NCI-H1105 (cell line): ENCODE results near the gene BUB1.
"Not testable (repeated sequence)": the region's sequence is repeated elsewhere in the genome, so short reads cannot be mapped to it uniquely, and the experiment has no call there.

Experiments used
- DNase-seq: peaks from one replicate; lab custom pipeline; 2025; lab: John Stamatoyannopoulos, UW

BUB1 gene

GRCh38 chr2:110655701-110656100 lies 22.2 kb downstream of the BUB1 start:
- DNase-seq = no peak

- no peak for DNase-seq
Measured at GRCh38 chr2:110653861-110654260, 24.0 kb downstream of the BUB1 start.

- DNase-seq = no peak
Measured at GRCh38 chr2:110650346-110650745, 27.5 kb downstream of the BUB1 start.

DNA sequence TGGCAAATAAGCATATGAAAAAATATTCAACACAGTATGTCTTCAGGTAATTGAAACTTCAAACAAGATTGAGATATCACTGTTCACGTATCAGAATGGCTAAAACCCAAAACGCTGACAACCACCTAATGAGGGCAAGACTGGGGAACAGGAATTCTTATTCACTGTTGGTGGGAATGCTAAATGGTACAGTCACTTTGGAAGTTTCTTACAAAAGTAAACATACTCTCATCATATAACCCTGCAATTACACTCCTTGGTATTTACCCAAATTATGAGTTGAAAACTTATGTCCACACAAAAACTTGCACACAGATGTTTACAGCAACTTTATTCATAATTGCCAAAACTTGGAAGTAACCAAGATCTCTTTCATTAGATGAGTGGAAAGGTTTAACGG lies 30.1 kb downstream of the BUB1 start:
- DNase-seq = no peak

DNA sequence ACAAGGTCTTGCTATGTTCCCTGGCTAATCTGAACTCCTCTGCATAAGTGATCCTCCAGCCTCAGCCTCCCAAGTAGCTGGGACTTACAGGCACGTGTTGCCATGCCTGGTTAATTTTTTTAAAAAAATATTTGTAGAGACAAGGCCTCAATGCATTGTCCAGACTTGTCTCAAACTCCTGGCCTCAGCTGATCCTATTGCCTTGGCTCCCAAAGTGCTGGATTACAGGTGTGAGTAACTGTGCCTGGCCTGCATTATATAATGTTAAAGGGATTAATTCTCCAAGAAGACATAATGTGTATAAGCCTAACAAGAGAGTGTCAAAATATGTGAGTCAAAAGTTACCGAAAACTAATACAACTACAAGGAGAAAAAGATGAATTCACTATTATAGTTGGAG lies 32.2 kb downstream of the BUB1 start:
- DNase-seq = no peak

DNA sequence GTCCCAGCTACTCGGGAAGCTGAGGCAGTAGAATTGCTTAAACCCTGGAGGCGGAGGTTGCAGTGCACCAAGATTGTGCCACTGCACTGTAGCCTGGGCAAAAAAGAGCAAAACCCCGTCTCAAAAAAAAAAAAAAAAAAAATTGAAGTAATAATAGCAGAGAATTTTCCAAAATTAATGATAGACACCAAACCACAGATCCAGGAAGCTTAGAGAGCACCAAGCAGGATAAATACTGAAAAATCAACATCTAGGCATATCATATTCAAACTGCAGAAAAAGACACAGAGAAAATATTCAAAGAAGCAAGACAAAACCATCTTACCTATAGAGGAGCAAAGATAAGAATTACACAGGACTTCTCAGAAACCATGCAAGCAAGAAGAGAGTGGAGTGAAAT lies 33.5 kb downstream of the BUB1 start:
- no peak for DNase-seq

DNA sequence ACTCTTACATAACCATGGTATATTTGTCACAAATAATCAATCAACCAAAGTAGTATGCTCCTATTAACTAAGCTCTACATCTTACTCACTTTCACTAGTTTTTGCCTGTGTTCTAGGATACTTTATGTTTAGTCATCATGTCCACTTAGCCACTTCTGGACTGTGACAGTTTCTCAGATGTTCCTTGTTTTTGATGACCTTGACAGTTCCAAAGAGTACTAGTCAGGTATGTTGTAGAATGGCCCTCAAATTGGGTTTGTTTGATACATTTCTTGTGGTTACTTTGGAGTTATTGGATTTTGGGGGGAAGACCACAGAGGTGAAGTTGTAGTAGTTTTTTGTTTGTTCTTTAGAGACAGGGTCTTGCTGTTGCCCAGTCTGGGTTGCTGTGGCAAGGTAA lies 35.5 kb downstream of the BUB1 start:
- no peak for DNase-seq

GRCh38 chr2:110639972-110640371 lies 37.9 kb downstream of the BUB1 start:
- no peak for DNase-seq

DNA sequence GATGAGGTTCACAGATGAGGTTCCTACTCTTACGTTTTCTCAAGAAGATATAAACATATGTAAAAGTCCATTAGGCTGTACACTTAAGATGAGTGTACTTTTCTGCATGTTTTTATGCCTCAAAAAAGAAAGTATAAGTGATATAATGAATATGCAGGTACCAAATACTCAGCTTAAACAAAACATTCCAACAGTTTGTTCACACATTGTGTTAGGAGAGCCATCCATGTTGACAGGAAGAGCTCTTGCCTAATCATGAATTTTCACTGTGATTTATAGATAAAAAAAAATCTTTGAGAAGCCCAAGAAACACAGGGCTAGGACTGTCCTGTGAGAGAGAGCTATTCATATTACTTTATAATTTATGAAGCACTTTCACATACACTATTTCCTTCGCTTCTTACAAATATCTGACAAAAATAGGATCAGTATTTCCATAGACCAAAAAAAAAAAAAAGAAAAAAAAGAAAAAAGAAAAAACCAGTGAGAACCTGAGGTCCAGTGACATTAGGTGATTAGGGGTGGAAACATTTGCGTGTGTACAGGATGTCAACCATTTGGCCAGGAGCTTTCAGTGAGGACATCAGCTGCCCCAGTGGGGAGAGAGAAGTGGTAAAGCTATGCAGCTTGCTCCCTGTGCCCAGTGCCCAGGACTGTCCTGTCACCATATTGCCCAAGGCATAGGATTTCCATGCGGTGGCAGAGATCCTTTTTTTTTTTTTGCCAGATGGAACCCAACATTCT lies 38.7 kb downstream of the BUB1 start:
- DNase-seq = no peak

DNA sequence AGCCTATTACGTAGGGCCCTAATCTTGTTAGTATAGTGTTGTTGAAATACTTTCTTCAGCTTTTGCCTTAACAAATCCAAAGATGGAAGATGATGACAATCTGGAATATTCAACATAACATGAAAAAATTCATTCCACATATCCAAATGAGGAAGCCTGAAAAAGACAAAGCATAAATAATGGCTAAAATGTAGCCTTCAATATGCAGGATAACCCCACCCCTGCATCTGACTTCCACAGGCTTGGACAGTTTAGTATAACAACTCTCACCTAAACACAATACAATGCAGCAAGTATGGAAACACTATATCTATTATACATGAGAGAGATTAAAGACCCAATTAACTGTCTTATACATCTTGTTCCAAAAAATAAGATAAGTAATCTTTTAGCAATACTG lies 39.9 kb downstream of the BUB1 start:
- DNase-seq = no peak

DNA sequence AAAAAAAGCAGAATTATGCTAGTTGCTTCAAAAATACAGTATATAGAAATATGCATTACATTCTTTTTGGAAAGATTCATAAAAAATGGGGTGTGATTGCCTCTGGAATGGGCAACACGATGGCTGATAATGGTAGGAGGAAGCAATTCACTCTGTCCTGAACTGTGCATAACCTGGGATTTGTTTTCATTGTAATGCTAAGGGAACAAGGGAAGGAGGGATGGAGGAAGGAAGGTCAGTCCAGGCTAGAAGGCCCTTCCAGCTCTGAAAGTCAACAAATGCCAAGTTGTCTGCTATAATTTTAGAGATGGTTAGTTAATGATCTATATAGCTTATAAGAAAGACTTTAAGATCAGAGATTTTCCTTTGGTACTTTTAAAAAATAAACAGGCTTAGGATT lies 40.8 kb downstream of the BUB1 start:
- DNase-seq = no peak

- not testable (repeated sequence) for DNase-seq
Measured at GRCh38 chr2:110635949-110636628, 41.8 kb downstream of the BUB1 start.

DNA sequence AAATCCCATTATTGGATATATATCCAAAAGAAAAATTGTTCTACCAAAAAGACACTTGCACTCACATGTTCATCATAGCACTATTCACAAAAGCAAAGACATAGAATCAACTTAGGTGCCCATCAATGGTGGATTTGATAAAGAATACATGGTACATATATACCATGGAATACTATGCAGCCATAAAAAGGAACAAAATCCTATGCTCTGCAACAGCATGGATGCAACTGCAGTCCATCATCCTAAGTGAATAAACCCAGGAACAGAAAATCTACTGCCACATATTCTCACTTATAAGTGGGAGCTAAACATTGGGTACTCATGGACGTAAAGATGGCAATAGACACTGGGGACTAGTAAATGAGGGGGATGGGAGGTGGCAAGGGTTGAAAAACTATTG lies 50.5 kb downstream of the BUB1 start:
- not testable (repeated sequence) for DNase-seq

DNA sequence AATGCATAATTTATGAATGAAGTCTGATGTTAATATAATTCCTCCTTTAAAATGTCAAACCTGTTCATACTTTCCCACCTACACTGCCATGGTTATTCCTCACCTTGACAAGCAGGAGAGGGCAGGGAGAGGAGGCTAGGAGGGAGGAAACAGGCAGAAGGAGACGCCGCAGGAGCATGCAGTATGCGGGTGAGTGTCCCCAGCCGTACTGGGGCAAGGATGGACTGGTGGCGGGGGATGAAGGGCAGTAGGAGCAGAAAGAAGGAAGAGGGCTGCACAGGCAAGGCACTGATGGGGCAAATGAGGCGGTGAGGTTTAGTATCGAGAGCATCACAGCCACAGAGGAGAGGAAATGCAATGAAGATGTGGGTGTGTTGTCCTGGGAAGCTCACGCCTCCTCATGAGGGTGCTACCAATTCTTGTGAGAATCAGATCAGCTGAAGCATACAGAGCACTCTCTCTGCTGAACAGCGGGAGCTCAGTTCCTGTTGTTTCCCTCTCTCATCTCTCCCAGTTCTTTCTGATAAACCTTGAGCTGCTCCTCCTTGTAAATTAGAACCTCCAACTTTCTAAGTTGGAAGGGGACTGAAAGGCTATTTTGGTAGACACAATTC lies 58.4 kb downstream of the BUB1 start:
- DNase-seq = not testable (repeated sequence)

- not testable (repeated sequence) for DNase-seq
Measured at GRCh38 chr2:110613927-110614326, 63.9 kb downstream of the BUB1 start.

DNA sequence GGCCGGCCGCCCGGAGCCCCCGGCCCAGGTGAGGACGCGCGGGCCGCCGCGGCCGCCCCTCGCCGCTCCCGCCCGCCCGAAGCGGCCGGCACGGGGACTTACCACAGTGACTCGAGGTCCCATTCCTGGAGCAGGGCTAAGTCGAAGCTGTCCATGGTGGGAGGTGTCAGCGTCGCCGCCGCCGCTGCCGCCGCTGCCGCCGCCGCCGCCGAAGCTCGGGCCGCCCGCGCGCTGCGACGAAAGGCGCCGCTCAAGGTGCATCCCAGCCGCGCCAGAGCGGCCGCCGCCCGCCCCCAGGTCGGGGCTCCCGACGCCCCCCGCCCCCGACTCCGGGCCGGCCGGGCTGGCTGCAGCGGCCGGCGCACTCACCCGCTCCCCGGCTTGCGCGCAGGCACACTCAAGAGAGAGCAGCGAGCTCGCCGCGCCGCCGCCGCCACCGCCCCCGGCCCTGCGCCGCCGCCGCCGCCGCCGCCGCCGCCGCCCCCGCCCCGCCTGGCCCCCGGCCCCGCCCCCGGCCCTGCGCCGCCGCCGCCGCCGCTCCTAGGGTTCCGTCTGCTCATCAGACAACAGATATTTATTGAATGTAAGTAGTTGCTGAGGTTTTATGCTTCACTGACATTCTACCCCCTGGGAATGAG lies 67.1 kb downstream of the BUB1 start:
- not testable (repeated sequence) for DNase-seq

DNA sequence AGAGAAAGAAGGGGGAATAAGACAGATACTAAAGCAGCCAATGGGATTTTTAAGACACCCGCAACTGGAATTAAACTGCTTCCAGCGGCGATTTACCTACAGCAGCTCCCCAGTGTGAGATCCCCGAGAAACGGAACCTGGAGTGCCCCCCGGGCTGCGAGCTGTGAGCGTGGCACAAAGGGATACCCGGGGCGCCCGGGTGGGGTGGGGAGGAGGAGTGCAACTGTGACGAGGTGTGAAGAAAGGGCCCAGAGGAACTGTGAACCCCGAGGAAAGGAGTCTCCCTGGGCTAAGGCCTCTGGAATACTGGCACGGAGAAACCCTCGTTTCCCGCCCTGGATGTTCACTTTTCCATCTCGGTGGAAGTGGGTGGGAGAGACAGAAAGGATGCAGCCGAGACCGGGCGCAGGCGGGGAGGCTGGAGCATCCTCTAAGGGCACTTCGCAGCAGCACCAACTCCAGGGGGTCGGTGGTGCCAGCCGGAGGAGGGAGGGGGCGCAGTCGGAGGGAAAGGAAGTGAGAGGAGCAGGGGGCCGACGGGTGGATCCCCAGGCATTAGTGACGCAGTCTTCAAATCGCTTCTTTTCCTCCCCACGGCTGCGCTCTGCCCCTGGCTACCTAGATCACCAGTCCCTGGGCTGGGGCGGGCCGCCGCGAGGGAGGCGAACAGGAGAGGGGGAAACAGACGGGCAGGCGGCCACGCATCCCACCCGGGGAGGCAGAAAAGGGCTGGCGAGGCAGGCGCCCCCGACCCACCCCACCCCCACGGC lies 67.8 kb downstream of the BUB1 start:
- not testable (repeated sequence) for DNase-seq

- DNase-seq = not testable (repeated sequence)
Measured at GRCh38 chr2:110608788-110609502, 68.9 kb downstream of the BUB1 start.

DNA sequence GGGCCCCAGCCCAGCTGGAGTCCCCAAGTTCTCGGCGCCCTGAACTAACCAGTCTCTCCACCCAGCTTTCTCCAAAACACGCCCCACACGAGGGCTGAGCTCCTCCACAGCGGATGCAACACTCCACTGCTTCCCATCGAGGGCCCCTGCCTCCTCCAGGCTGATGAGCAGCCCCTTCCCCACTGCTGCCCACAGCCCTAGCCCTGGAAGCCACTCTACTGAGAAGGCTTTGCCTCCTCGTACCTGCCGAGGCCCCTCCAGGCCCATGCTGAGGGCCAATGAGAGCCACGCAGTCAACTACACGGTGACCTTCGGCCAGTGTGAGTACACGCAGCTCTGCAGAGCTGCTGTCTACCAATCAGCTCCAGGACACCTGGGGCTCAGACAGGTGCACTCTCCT lies 72.8 kb downstream of the BUB1 start:
- DNase-seq = not testable (repeated sequence)

DNA sequence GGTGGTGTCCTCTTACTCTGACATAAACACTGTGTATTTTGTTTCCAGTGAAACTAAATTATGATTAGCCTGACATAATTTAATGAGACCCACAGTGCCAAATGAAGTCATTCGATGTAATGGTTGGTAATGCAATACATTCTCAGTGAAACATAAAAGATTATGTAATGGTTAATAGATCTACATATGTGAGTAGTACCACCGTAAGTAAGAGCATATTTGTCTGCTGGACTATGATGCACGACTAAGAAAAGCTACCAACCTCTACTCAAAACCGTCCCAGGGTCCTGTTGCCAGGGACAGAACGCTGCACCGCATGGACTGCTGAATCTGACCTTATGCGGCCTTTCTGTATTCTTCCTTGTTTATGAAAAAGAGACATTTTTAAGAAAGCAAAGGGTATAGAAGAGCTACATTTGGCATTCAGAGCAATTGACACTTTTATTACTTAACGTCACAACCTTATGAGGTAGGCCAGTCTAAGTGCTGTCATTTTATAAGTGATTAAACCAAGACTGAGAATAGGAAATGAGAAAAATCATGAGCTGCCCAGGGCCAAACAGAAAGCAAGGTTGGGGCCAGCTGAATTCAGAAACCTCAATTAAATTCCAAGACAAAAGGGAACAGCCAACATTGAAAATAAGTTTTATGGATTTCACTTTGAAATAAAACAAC lies 73.8 kb downstream of the BUB1 start:
- DNase-seq = not testable (repeated sequence)

GRCh38 chr2:110602139-110602538 lies 75.7 kb downstream of the BUB1 start:
- DNase-seq = not testable (repeated sequence)
